IPS-NIHi7 (cell line): ENCODE data around the gene ADGRD1.

Experiments
- DNase-seq: peaks from one replicate; pipeline ENCODE4 v3.0.0; 2012; ENCODE audit warnings: mixed read lengths; ENCODE audit errors: extremely low spot score

ADGRD1 gene

DNA sequence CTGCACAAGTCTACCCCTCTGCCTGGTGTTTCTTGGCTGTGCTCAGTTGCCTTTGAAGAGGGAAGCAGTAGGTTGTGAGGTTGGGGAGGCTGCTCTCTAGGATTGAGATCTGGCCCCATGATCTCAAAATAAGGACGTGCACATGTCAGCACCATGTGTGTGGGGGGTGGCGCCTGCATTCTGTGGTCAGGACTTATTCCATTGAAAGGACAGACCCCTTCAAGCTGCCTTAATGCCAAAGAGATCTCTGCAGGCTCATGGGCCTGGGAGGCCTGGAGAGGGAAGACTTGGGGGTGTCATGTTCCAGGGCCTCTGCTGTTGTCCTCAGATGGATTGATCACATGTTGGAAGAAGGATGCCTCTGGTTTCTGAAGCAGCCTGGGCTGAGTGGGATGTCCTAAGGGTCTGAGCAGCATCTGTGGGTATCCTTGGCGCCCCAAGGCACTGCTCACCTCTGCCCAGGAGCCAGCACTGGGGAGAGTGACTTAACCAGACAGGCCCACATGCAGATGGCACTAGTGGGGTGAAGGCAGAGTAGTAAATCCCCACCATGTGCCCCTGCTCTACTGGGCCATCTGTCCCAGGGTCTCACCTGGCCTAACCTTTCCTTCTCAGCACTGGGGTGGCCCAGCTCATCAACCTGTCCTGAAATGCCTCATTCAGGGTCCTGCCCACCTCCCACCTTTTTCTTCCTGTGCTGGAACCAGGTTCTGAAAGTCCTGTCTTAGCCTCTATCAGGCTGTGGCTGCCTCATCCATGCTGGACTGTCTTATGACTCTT lies 118.9 kb downstream of the ADGRD1 start:
- no peak for DNase-seq

DNA sequence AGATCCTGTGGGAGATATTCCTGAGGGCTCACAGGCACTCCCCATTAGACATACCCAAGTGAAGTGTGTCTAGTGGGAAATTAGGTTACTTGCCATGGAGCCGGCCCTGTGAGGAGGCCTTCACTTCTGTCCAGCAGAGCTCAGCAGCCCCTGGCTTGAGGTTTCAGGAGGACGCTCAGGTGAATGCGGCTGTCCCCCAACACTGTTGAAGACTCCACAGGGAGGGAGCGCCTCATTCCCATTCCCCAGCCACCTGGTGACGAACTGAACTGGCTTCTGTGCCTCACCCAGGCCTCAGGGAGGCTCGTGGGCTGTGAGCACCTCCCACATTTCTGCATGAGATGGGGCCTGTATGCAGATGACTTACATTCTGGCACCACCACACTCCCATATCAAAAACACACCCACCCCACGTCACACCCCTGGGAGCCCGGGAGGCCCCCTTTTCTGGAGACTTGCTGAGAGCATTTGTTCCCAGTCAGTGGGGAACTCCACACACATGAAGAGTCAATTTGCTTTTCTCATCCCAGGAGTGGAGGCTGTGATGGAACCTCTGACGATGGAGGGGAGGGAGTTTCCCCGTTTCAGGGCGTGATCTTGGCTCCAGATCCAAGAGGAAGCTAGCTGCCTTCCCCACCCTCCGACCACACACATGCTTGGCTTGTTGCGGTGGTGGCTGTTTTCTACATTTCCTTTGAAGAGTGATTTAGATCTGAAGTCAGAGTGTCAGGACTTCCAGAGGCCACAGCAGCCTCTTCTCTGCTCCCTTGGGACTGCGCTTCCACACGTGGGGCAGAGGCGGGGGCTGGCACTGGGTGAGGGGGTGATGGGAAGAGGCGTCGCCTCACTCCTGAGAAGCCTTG lies 120.7 kb downstream of the ADGRD1 start:
- DNase-seq, result no peak

- DNase-seq, result no peak
Observed at GRCh38 chr12:131075194-131075593, 121.5 kb downstream of the ADGRD1 start.

DNA sequence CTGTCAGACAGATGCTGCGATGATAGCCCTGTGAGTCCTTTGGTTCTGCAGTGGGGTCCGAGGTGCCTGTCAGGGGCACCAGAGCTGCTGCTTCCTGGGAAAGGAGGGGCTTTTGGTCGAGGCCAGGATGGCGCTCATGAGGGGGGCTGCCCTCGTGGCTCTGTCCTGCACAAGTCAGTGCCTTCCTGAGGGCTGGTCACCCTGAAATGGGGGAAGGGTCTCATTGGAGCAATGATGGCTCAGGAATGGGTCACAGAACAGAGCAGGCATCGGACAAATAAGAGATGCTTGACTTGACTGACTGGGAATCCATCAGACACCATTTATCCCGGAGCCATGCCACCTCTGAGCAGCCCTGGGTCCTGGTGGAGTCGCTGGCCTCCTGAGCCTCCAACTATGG lies 121.9 kb downstream of the ADGRD1 start:
- DNase-seq, result no peak

DNA sequence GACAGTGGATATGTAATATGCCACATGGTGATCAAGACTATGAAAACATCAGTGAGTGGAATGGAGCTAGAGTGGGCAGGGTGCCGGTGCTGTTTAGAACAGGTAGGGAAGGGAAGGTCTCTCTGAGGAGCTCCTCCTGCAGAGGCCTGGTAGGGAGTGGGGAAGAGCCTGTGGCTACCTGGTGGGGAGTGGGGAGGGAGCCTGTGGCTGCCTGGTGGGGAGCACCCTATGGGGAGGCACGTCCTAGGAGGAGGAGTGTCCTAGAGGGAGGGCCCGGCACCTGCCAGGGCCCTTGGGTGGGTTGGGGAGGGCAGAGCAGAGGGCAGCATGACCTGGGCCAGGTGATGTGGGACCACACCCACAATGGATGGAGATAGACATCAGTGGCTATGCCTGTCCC lies 122.6 kb downstream of the ADGRD1 start:
- DNase-seq, result no peak

GRCh38 chr12:131076791-131077747 lies 123.4 kb downstream of the ADGRD1 start:
- DNase-seq, result no peak

DNA sequence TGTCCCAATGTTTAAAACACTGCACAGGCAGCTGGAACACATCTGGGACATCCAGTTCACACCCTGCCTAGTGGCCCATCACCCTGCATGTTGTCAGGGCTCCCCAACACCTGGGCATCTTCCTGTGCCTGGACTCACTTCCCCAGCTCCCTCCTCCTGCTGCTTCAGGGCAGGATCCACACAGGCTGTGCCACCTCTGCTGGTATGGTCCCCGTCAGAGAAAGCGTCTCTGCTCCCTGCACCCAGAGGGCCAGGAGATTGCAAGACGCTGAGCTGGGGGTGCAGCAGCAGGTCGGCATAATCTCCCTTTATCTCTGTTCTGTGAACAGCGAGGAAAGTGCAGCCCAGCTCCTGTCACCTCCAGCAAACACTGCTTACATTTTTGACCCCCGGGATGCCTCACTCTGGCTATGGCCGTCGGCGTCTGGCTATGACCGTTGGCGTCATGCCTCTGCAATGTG lies 124.3 kb downstream of the ADGRD1 start:
- no peak for DNase-seq

- no peak for DNase-seq
Observed at GRCh38 chr12:131082290-131083194, 128.8 kb downstream of the ADGRD1 start.

DNA sequence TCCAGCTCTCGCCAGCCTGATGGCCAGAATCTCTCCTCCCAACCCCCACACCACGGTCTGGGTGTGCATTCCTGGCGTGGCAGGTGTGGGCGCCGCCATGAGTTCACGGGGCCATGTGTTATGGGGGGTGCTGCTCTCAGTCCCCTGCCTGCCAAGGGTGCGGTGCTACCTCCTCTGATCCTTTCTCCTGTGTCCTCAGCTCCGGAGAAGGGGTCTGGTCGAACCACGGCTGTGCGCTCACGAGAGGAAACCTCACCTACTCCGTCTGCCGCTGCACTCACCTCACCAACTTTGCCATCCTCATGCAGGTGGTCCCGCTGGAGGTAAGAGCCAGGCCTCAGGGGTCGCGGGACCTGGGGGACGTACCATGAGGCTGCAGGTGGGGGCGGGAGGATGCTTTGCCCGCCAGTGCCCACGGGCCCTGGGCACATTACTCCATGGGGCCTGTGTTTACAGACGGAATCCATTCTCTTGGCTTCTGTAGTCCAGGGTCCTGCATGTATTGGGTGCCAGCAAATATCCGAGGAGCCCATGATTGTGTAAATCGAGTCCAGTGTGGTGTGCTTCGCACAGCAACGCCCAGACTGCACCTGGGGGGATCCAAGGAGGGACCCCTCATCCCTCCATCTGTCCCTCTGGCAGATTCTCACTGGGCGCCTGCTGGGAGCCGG lies 130.8 kb downstream of the ADGRD1 start:
- no peak for DNase-seq

GRCh38 chr12:131085125-131085815 lies 131.6 kb downstream of the ADGRD1 start:
- no peak for DNase-seq

- no peak for DNase-seq
Observed at GRCh38 chr12:131085816-131086591, 132.3 kb downstream of the ADGRD1 start.

DNA sequence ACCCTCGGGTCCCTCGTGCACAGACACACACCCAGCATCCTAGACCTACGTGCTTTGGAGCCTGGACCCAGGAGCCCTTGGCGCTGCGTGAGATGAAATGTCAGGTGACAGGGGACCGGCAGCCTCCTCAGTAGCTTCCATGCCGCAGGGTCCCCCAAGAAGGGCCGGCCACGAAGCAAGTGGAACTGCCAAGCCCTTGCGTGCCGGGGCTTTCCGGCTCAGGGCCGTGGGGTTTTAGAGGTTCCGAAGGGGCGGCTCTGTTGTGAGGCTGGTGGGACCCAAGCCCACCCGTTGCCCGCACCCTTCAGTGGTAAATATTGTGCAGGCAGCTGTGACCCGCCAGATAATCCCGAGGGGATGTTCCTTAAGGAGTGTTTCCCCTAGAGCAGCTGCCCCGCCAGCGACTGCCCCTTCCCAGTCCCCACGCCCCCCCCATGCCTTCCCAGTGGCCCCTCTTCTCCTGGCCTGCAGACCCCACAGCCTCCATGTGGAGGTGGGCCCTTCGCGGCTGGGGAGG lies 133.7 kb downstream of the ADGRD1 start:
- DNase-seq, result no peak

GRCh38 chr12:131087991-131088700 lies 134.4 kb downstream of the ADGRD1 start:
- DNase-seq, result no peak

GRCh38 chr12:131088701-131089530 lies 135.2 kb downstream of the ADGRD1 start:
- DNase-seq, result no peak

GRCh38 chr12:131089531-131090273 lies 136.0 kb downstream of the ADGRD1 start:
- no peak for DNase-seq
